Suprapubic skin (tissue), 4 donors: Measurements from ENCODE around the gene LRRFIP1. TPM values are rescaled to one million over a fixed set of nuclear protein-coding genes. Genes with fewer than 3 reads are reported as not detected.

Experiments
- DNase-seq, 2 donors: peaks; one replicate each; pipeline ENCODE4 v3.0.0-alpha.2; 2019; ENCODE audit warnings: low spot score in 2 of 2
- H3K27ac ChIP-seq: fragments of 200-600 bp; sonication (generic); one replicate; pipeline ENCODE4 v1.5.1; 2019
- H3K27me3 ChIP-seq: fragments of 200-600 bp; sonication (generic); one replicate; pipeline ENCODE4 v1.5.1; 2019
- H3K36me3 ChIP-seq: fragments of 200-600 bp; sonication (generic); one replicate; pipeline ENCODE4 v1.5.1; 2019
- H3K4me1 ChIP-seq: fragments of 200-600 bp; sonication (generic); one replicate; pipeline ENCODE4 v1.5.1; 2019
- H3K4me3 ChIP-seq: fragments of 200-600 bp; sonication (generic); one replicate; pipeline ENCODE4 v1.5.1; 2019; ENCODE audit warnings: mild to moderate bottlenecking
- H3K9me3 ChIP-seq: fragments of 200-600 bp; sonication (generic); one replicate; pipeline ENCODE4 v1.5.1; 2019
- EP300 ChIP-seq: sonication (generic); formaldehyde crosslinking; IDR thresholded peaks from one replicate; pipeline ENCODE4 v1.6.1; 2017; ENCODE audit warnings: antibody characterized with exemption
- POLR2A ChIP-seq, 2 donors: fragments of 450-650 bp; IDR thresholded peaks; one replicate each; pipeline ENCODE4 v1.6.1; 2017; ENCODE audit warnings: antibody characterized with exemption in 2 of 2, mild to moderate bottlenecking in 2 of 2, moderate library complexity in 2 of 2
- POLR2AphosphoS5 ChIP-seq, 3 donors: sonication (generic); formaldehyde crosslinking; IDR thresholded peaks; one replicate each; pipeline ENCODE4 v1.6.1; 2017; ENCODE audit warnings: antibody characterized with exemption in 3 of 3
- WGBS: methylation state at CpG from one replicate; pipeline ENCODE4 v1.1.5; 2018; 5-methylcytosine and 5-hydroxymethylcytosine counted together
- total RNA-seq, 4 donors: library from RNA; depleted of rRNA; stranded (reverse); fragments of >200 nt; gene quantifications; one replicate each; pipeline ENCODE4 v1.1.0, GENCODE V29; 2016
- TF ChIP-seq, protein P1 (sequence below), 2 donors: fragments of 200-600 bp in 1 of 2; fragments of 450-650 bp in 1 of 2; sonication (generic) in 1 of 2; IDR thresholded peaks; one replicate each; pipeline ENCODE4 v1.5.1; 2016 to 2019; ENCODE audit warnings: antibody characterized with exemption in 2 of 2, mild to moderate bottlenecking in 1 of 2, moderate library complexity in 1 of 2

The LRRFIP1 gene
- total RNA-seq, 4 donors from 2014 or later, result 100 to 150 (median 109) TPM

DNA sequence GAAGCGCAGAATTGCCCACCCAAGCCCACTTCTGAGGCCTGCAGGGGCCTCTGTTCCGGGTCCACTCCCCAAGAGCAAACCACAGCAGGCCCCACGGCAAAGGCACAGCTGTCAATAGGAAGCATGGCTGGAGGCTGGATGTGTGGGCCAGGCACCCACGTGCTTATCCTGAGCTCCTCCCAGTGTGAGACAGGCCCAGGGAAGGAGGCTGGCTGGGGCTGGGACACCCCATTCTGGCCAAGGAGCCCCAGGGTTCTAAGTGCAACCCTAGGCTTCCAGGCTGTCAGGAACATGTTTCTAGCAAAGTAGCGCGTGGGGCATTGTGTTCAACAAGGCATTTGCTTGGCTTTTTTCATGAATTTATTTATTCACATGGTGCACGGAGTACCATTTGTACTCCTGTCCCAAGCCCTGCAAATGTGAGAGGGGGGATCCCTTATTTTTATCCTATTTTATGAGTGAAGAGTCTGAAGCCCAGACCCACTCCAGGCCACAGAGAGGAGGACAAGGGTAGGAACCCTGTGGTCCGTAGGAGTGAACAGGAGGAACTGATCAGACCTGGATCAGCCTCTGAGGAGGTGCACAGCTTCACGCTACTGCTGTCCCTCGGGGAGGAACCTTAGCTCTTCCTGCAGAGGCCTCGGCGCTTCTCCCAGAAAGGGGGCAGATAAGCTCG, 30.7 kb upstream of the LRRFIP1 start:
- H3K4me3 ChIP-seq, result no peak overlapping the region
- H3K36me3 ChIP-seq, result no peaks in the 10 kb centered on the region
- TF ChIP-seq POLR2AphosphoS5 (IDR thresholded peaks at IDR 0.05) (no peak), EP300 (no peak), POLR2A (IDR thresholded peaks at IDR 0.05) (no peak)
- TF ChIP-seq, protein P1, sequence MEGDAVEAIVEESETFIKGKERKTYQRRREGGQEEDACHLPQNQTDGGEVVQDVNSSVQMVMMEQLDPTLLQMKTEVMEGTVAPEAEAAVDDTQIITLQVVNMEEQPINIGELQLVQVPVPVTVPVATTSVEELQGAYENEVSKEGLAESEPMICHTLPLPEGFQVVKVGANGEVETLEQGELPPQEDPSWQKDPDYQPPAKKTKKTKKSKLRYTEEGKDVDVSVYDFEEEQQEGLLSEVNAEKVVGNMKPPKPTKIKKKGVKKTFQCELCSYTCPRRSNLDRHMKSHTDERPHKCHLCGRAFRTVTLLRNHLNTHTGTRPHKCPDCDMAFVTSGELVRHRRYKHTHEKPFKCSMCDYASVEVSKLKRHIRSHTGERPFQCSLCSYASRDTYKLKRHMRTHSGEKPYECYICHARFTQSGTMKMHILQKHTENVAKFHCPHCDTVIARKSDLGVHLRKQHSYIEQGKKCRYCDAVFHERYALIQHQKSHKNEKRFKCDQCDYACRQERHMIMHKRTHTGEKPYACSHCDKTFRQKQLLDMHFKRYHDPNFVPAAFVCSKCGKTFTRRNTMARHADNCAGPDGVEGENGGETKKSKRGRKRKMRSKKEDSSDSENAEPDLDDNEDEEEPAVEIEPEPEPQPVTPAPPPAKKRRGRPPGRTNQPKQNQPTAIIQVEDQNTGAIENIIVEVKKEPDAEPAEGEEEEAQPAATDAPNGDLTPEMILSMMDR (IDR thresholded peaks at IDR 0.05), result no peak
- H3K9me3 ChIP-seq, result no peaks in the 10 kb centered on the region
- WGBS, result 79% methylated on average over 13 of the region's 13 CpGs
- no peaks in the 10 kb centered on the region for H3K27me3 ChIP-seq
- no peak for DNase-seq
- H3K27ac ChIP-seq, result no peak overlapping the region
- peaks cover 20% of the 10 kb centered on the region for H3K4me1 ChIP-seq

DNA sequence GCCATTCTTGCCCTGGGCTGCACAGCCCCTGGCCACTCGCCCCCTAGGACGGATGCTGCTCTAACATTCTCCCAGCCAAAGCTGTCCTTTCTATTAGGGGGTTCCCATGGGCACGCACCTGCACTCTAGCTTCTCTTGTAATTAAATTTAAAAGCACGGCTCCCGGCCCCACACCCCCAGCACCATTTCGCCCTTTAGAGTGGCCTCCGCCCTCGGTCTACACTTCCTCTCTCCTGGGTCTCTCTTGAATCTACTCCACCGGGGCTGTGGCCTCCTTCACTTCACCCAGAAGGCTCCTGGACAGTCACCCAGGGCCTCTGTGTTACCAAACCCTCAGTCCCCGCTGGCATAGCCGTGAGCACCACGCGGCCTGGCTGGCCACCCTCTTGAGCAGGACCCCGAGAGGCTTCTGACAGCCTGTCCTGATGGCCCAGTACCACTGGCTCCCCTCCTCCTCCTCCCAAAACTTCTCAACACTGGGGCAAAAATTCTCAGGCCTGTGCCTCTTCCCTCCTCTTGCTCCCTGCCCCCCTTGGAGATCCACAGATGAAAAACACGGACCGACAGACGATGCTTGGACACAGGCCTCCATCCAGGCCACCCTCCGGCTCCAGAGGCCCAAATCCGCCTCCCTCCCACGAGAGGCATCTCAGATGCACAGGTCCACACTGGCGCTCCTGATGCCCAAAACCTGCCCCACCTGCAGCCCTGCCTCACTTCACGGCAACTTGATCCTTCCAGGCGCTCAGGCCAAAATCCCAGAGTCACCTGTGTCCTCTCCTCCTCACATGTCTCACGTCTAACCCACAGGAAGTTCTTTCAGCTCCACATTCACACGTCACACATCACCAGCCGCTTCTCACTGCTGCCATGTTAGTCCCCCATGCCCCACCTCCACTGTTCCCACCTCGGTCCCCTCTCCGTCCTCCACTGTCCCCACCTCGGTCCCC, 29.9 kb upstream of the LRRFIP1 start:
- Histone ChIP-seq H3K4me1 (peaks cover 18% of the 10 kb centered on the region), H3K27ac (no peak overlapping the region), H3K4me3 (no peak overlapping the region), H3K36me3 (no peaks in the 10 kb centered on the region), H3K9me3 (no peaks in the 10 kb centered on the region), H3K27me3 (no peaks in the 10 kb centered on the region)
- WGBS, result 88% methylated on average over 29 of the region's 29 CpGs
- no peak for DNase-seq
- TF ChIP-seq POLR2AphosphoS5 (IDR thresholded peaks at IDR 0.05) (no peak), EP300 (no peak), POLR2A (IDR thresholded peaks at IDR 0.05) (no peak)
- TF ChIP-seq, protein P1 (IDR thresholded peaks at IDR 0.05), result no peak

DNA sequence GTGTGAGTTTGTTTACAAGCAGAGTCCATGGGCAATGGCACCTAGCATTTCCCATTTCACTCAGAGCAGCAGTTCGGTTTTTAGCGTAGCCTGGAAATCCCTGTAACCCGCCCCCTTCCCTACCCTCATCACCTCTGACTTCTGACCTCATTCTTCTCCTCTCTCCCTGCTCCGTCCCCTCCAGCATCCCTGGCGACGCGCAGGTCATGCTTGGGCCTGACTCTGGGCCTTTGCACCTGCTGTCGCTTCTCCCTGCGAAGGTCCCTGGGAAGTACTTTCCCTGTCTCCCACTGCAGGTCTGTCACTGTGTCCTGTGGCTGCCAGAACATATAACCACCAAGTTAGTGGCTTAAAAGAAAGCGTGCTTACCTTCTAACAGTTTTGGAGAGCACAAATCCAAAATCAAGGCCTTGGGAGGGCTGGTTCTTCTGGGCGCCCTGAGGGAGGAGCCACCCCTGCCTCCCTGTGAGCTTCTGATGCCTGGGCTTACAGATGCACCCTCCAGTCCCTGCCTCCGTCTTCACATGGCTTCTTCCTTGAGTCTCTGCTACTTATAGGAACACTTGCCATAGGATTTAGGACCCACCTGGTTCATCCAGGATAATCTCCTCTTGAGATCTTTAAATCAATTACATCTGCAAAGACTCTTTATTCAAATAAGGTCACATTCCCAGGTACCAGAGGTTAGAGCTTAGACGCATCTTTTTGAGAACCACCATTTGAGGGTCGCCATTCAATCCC, 28.7 kb upstream of the LRRFIP1 start:
- H3K27ac ChIP-seq, result no peak overlapping the region
- no peak overlapping the region for H3K4me3 ChIP-seq
- 93% methylated on average over 14 of the region's 14 CpGs for WGBS
- DNase-seq, result no peak
- no peaks in the 10 kb centered on the region for H3K36me3 ChIP-seq
- H3K27me3 ChIP-seq, result no peaks in the 10 kb centered on the region
- no peaks in the 10 kb centered on the region for H3K9me3 ChIP-seq
- TF ChIP-seq, protein P1 (IDR thresholded peaks at IDR 0.05), result no peak
- no peak for TF ChIP-seq EP300
- TF ChIP-seq POLR2A (IDR thresholded peaks at IDR 0.05), result no peak
- no peak for TF ChIP-seq POLR2AphosphoS5 (IDR thresholded peaks at IDR 0.05)
- peaks cover 22% of the 10 kb centered on the region for H3K4me1 ChIP-seq

DNA sequence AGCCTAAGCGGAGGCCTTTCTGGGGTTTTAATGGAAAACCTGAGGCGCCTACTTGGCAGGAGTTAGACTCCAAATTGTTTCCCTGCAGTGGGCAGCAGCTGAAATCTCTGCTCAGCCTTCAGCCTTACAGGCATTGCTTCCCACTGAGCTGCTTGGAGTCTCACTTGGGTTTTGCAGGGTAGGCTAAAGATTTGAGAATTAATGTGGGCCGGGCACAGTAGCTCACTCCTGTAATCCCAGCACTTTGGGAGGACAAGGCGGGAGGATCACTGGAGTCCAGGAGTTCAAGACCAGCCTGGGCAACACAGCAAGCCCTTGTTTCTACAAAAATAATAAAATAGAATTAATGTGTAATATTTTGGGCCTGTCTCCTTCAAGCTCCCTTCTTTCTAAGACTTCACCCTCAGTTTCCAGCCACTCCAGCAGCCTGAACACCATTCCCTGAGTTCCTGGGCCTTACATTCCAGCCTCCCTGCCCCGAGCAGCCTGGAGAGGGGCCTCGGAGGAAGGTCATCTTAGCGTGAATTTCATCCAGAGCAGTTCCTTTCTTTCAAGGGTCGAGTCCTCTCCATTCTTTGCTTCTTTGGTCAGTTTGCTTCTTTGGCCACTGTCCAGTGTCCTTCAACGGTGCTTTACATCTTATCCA, 27.8 kb upstream of the LRRFIP1 start:
- Histone ChIP-seq H3K4me3 (peak overlapping the region; percentile 22), H3K4me1 (peaks cover 27% of the 10 kb centered on the region), H3K36me3 (no peaks in the 10 kb centered on the region), H3K9me3 (no peaks in the 10 kb centered on the region), H3K27me3 (no peaks in the 10 kb centered on the region), H3K27ac (peak overlapping the region; percentile 44)
- WGBS, result 77% methylated on average over 8 of the region's 9 CpGs
- TF ChIP-seq POLR2AphosphoS5 (IDR thresholded peaks at IDR 0.05) (no peak), POLR2A (IDR thresholded peaks at IDR 0.05) (no peak), EP300 (no peak)
- TF ChIP-seq, protein P1 (IDR thresholded peaks at IDR 0.05), result no peak
- no peak for DNase-seq
